ELF-1 (cell line): Measurements from ENCODE around the gene RPL22L1.
"Not testable (repeated sequence)": the region's sequence is repeated elsewhere in the genome, so short reads cannot be mapped to it uniquely, and the experiment has no call there.

ENCODE experiments used
- DNase-seq: peaks from one replicate; pipeline ENCODE4 v3.0.0-alpha.2; 2016; ENCODE audit warnings: low read depth, low spot score

Gene RPL22L1

DNA sequence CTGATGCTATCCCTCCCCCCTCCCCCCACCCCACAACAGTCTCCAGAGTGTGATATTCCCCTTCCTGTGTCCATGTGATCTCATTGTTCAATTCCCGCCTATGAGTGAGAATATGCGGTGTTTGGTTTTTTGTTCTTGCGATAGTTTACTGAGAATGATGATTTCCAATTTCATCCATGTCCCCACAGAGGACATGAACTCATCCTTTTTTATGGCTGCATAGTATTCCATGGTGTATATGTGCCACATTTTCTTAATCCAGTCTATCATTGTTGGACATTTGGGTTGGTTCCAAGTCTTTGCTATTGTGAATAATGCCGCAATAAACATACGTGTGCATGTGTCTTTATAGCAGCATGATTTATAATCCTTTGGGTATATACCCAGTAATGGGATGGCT, 8.7 kb upstream of the RPL22L1 start:
- DNase-seq, result not testable (repeated sequence)

DNA sequence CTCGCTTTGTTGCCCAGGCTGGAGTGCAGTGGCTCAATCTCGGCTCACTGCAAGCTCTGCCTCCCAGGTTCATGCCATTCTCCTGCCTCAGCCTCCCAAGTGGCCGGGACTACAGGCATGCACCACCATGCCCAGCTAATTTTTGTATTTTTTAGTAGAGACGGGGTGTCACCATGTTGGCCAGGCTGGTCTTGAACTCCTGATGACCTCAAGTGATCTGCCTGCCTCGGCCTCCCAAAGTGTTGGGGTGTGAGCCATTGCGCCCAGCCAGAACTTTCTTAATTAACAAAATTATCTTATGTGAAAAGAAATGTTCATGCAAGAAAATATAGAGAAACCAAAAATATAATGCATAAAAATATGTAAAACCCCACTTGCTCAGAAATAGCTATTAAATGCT, 7.3 kb upstream of the RPL22L1 start:
- DNase-seq, result not testable (repeated sequence)

DNA sequence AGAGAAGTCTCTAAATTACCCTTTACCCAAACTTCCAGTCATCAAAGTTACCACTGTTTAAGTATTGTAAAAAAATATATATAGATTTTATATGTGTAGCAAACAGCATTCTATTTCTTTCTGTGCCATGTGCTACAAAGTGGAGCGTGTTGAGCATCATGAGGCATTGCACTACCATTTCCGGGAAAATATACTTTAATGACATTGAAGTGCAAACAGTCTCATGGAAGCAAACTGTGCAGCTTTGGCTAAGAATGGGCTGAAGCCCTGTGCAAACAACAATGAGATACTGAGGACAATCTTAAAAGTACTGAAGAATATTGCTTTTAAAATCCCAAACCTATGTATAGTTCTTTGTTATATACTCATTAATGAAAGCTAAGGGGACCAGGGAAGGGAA, 6.5 kb upstream of the RPL22L1 start:
- no peak for DNase-seq

DNA sequence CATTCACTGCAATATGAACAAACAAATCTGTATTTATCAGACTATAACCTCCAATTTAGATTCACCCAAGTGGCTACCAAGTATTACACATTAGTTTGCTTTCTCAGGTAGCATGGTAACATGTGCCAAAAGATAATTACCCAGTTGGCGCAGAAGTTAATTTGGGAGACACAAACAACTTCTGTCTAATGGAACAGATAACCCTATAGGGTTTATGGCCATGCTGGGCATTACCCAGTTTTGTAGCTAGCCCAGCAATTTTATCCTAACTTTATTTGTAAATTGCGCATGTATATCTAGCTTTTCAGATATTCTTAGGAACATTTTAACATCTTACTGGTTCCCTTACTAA, 780 bp downstream of the RPL22L1 start:
- no peak for DNase-seq

DNA sequence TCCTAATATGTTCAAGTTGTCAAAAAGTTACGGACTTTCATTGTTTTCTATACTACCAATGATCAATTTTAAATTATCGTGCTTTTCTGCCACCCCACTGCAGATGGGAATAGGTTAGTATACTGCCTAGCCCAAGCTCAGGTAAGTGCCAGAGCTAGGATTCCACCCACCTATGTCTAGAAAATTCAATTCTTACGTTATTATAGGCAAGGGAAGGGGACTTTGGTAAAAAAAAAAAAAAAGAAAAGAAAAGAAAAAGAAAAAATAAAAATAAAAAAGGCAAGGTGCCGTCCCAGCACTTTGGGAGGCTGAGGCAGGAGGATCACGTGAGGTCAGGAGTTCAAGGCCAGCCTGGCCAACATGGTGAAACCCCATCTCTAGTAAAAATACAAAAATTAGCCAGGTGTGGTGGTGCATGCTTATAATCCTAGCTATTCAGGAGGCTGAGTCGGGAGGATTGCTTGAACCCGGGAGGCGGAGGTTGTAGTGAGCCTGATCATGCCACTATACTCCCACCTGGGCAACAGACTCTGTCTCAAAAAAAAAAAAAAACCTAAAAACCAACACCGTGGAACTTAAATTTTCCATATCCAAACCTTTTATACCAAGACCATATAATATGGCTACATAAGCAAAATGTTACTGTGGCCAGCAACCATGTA, 1.3 kb downstream of the RPL22L1 start:
- DNase-seq, result peak; percentile 18

DNA sequence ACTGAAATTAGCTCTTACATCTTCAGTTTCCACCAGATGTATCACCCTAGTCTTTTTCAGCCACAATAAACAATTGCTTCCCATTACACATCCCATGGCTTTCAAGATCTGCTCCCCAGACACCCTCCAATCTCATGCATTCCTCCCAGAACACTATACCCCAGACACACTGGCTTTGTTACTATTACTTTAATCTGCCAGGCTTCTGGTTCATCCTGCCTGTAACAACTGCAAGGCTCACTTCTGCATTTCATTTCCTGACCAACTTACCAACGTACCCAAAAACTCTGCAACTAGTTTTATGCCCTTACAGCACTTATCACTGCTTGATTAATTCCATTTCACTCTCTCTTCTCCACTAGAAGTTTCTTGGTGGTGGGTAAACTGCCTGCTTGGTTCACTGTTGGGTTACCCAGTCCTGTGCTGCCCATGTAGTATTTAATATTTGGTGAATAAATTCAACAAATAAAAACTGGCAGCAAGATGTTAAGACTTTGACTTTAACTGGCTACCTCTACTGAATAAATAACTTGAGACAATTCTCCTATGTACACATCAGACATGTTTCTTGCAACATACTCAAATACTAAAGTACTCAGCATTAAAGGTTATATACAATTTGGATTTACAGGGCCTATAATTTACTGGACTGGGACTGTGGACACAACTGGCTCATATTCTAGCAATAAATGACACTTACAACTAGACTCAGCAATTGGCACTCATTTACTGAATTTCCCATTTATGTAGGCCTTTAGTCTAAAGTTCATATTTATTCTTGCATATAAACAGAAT, 2.7 kb downstream of the RPL22L1 start:
- DNase-seq, result peak; percentile 9

DNA sequence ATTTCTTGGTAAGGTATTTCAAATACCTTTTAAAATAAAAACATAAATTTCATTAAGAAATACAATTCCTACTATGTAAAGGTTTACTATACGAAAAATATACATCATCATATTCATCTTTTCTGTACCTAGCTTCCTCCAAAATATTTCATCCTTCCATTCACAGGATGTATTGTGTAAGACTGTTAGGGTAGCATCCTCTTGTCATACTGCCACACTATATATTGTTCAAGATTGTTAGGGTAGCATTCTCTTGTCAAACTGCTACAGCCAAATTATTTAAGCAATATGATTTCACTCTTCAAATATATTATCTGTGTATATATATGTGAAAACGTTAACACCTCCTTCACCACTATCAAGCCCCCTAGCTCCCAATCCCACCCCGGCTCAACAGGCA, 3.5 kb downstream of the RPL22L1 start:
- DNase-seq, result no peak

DNA sequence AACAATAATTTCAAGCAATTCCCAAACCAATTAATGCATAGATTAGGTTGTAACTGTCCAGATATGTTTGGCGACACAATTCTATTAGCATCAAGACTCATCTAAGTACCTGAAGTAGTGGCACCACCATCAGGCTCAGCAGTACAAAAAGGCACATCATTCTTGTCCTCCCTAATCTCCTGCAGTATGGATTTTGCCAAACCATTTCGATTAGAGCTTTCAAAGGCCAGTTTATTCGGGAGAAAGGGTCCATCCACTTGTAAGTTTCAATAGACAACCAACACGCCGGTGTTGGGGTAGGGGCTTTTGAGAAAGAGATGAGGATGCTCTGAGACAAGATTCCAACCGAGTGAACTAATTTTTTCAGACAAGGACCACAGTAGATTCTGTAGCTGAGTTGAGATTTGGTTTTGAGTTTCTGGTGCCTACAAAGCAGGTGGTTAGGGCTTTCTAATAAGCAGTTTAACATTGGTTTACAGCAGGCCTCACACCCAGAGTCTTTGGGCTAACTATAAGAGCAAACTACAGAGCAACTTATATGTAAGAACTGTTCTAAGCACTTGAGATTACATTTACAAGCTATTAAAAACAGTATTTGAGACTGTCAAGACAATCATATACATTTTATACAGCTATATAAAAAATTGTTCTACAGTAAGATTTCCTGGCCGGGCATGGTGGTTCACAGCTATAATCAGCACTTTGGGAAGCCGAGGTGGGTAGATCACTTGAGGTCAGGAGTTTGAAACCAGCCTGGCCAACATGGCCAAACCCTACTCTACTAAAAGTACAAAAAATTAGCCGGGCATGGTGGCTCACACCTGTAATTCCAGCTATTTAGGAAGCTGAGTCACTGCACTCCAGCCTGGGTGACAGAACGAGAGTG, 4.5 kb downstream of the RPL22L1 start:
- peak; percentile 23 for DNase-seq

DNA sequence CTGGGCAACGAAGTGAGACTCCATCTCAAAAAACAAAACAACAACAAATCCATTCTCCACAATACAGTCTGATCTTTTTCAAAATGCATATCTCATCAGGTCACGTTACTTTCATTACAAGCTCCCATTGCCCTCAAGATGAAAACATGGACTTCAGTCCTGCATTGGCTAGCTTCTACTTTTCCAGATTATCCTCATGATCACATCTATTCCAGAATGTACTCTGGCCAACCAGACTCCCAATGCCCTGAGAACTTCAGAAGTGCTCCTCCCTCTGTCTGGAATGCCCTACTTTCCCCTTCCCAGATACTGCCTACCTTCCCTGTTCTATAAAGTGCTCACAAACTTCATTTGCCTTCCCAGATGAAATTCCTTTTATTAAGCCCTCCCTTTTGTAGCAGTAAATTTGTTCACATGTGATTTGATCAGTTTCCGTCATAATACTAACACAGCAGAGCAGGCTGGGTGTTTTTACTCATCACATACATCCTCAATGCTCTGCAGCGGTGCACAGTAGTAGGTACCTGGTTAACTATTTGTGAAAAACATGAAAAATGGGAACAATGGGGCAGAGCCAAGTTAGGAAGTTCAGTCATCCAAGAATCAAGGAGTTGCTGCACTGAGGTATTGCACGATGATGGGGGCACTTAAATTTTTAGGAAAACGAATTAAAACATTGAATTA, 5.3 kb downstream of the RPL22L1 start:
- DNase-seq, result peak; percentile 27

DNA sequence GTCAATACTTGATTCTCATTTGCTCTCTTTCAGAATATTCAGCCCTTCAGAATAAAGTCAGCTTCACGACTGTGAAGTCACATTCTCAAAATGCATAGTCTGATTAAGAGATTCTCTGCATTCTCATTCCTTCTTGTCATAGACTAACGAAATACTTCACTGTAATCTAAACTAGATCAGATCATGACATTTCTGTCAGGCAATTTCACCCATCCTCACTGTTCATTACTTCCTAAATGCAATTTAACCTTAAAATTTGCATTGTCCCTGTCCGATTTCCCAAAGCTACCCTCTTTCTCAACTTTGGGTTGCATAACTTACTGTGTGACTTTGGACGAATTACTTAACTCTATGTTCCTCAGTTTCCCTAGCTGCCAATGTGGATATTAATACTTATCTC, 6.2 kb downstream of the RPL22L1 start:
- no peak for DNase-seq

DNA sequence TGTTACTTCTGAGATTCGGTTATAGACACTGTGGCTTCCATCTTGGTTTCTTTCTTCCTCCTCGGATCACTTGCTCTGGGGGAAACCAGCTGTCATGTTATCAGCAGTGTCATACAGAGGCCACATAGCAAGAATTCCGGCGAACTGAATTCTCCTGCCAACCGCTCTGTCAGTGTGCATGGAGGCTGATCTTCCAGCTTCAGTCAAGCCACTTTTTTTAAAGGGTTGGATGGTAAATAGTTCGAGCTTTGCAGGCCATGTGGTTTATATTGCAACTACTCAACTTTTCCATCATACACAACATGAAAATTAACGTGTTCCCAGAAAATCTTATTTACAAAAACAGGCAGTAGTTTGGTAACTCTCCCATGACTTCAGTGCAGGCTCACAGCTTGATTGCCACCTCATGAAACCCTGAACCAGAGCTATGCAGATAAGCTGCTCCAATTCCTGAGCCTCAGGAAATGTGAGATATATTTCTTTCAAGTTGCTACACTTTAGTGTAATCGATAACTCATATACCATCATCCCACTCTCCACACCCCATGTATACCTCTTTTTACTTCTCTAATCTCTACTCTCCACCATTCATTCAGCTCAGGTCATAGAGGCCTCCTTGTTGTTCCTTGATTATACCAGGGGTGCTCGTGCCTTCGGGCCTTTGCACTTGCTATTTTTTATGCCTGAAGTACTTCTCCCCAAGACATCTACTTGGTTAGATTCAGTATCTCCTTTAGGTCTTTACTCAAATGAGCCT, 7.2 kb downstream of the RPL22L1 start:
- peak; percentile 33 for DNase-seq

DNA sequence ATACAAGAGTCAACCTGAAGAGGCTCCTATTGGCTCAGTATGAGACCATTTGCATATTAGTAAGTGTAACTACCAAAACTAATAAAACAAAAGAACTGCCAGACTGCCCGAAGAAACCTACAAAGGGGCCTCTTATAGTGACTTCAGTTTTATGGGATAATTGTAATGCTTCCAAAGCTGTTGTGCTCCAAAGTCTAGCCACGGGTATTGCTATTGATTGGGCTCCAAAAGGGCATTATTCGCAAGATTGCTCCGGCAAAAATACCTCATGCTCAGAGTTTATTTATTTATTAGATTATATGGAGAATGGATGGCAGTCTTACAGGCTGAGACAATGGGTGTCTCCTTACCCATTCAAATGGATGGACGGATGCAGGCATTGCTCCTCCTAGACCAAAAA, 11.4 kb downstream of the RPL22L1 start:
- no peak for DNase-seq

DNA sequence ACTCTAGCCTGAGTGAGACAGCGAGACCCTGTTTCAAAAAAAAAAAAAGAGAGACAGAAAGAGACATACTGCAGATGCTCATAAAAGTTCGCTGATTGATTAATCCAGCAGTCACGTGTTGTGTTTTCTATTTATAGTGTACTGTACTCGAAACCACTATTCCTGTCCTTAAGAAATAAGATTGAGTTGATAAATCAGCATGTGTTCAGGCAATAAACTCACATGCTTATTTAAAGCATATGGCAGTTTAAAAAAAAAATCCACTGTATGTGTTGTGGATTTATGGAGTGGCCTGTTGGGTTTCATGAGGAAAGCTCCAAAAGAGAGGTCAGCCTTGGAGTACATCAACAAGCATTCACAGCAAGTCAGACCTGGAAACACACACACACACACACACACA, 17.7 kb downstream of the RPL22L1 start:
- DNase-seq, result no peak

DNA sequence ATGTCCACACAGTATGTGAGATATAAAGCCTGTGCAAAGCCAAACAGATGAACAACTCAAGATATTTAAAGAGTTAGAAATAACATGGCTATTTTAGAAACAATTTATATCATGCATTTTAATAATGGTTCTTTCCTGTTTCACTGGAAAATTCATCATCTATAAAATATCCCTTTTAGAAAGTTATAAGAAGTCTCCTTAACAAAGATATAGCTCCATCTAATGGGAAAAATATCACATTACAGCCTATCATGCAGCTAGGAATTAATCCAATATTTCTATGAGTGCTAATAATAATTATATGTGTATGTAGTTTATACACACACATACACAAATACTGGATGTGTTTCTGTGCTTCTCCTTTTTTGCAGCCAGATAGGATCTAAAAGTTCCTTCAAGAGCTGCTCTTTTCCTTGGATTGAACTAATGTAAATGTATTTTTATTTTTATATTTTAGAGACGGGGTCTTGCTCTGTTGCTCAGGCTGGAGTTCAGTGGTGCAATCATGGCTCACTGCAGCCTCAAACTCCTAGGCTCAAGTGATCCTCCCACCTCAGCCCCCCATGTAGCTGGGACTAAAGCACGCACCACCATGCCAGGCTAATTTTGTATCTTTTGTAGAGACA, 21.6 kb downstream of the RPL22L1 start:
- DNase-seq, result no peak

DNA sequence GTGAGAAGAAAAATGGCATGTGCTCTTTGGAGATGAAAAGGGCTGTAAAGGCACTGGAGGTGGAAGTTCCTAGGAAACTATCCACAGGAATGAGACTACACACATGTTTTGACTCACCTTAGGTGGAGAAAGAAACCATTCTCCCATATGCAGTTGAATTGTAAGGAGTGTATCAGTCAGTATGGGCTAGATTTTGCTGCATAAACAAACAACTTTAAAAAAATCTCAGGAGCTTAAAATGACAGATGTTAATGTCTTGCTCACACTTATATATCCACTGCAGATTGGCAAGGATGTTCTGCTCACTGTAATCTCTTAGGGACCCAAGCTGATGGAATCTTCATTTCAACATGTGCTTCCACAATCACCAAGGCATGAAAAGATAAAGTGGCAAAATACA, 25.6 kb downstream of the RPL22L1 start:
- DNase-seq, result no peak

DNA sequence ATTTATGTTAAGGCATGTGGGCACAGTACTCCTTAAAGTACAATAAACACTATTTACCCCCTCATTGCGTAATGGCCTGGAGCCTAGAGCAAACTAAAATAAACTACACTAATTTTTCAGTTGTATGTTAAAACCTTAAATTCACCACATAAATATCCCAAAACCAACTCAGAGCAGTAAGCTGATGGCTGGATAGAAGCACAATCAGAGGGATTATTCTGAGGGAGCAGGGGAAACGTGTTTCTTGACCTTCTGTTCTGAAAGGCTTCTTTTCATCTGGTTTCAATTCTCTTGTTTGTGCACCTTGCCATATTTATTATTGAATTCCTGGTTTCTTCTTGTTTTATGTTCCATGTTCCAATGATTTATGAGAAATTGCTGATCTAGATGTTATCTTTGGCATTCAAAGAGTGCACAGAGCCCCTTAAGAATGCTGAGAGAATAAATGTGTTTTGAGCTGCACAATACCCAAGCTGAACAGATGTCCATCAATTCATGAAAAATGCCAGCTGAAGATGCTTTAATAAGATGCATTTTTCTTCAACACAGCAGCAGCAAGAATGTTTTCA, 29.6 kb downstream of the RPL22L1 start:
- no peak for DNase-seq

DNA sequence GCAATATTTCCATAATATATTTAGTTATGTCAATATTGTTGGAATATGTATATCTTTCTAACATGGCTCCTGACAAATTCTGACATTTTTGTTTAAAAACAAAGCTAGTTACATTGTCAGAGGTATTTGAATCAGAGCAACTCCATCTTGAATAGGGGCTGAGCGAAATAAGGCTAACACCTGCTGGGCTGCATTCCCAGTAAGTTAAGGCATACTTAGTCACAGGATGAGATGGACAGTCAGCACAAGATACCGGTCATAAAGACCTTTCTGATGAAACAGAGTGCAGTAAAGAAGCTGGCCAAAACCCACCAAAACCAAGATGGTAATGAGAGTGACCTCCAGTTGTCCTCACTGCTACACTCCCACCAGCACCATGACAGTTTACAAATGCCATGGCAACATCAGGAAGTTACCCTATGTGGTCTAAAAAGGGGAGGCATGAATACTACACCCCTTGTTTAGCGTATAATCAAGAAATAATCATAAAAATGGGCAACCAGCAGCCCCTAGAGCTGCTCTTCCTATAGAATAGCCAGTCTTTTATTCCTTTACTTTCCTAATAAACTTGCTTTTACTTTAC, 30.4 kb downstream of the RPL22L1 start:
- DNase-seq, result no peak

DNA sequence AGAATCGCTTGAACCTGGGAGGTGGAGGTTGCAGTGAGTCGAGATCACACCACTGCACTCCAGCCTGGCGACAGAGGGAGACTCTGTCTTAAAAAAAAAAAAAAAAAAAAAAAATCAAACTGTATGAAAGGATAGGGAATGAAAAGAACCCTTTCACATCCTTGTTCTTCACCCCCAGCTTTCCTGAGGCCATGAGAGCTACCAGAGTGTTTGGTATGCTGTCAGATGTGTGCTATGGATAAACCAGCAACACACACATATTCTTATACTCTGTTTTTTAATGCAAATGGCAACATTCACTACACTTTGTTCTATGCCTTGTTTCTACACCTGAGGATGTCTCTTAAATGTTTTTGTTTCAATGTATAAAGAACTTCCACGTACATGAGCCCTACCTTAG, 33.5 kb downstream of the RPL22L1 start:
- no peak for DNase-seq

DNA sequence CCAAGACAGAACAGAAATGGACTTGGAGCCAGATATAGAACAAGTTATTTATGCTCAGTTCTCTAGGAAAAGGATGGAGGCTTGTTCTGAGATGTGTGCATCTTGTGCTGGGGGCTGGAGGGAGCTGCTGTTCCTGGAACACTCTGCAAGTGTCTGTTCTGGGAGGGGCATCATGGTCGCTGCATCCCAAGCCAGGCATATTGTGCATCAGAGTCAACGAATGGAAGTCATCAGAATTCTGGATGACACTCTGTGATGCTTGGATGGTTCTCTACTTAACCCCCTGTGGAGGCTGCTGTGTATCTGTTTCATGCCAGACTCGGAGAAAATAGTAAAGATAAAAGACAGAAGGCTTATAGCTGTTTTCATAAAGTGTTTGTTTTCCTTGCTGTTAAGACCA, 34.7 kb downstream of the RPL22L1 start:
- DNase-seq, result no peak

DNA sequence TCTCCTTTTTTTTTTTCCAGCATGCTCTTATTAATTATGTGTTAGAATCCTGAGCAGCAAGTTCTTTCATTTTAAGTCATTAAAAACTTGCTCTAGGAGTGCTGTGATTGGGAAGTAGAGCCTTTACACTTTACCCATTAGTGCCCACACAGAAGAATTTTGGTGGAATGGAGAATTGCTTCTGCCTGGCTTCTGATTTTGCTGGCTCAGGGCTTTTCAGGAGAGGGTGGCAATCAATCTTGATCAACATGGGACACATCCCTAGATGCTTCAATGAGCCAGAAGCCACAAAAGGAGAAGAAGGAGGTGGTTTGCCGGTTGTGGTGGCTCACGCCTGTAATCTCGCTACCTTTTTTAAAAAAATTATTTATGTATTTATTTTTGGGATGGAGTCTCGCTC, 39.4 kb downstream of the RPL22L1 start:
- no peak for DNase-seq
